Activated CD4-positive, alpha-beta T cell treated with anti-CD3 and anti-CD28 coated beads for 1 hour (primary cell): ENCODE data around the gene HJURP.
"Not testable (repeated sequence)": the region's sequence is repeated elsewhere in the genome, so short reads cannot be mapped to it uniquely, and the experiment has no call there.

Experiments
- DNase-seq: peaks from one replicate; pipeline ENCODE4 v3.0.0-alpha.2; 2020

HJURP gene, protein sequence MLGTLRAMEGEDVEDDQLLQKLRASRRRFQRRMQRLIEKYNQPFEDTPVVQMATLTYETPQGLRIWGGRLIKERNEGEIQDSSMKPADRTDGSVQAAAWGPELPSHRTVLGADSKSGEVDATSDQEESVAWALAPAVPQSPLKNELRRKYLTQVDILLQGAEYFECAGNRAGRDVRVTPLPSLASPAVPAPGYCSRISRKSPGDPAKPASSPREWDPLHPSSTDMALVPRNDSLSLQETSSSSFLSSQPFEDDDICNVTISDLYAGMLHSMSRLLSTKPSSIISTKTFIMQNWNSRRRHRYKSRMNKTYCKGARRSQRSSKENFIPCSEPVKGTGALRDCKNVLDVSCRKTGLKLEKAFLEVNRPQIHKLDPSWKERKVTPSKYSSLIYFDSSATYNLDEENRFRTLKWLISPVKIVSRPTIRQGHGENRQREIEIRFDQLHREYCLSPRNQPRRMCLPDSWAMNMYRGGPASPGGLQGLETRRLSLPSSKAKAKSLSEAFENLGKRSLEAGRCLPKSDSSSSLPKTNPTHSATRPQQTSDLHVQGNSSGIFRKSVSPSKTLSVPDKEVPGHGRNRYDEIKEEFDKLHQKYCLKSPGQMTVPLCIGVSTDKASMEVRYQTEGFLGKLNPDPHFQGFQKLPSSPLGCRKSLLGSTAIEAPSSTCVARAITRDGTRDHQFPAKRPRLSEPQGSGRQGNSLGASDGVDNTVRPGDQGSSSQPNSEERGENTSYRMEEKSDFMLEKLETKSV

DNA sequence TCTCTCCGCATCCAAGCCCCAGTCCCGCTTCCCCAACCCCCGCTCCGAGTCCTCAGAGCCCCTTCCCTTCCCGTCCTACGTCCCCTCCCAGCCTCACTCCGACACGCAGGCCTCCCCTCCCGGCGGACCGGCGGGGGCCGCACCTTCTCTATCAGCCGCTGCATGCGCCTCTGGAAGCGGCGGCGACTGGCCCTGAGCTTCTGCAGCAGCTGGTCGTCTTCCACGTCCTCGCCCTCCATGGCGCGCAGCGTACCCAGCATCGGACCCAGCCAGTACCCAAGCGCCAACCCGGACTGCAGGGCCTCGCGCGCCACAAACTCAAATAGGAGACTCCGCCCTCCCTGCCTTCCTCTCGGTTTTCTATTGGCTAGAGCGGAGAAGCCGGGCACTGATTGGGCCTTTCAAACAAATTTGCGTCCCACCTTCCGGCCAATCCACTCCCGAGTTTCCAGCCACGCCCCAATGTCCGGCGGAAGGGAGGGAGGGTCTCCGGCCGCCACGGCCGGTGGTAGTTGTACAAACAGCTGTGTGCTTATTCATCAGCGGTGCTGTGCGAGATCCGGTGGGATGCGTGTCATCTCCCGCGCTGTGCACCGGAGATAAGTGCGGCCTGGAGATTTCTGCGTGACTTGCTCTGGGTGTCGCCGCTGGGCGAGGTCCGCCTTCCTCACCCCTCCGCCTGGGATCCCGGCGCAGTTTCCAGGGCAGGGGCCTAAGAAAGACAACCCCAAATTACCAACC lies at the start of gene HJURP:
TSS of gene HJURP (minus strand) at position 295 of the 741 bp plus-strand sequence. CDS start at position 260, 35 bp downstream.
- DNase-seq, result peak; percentile 75

DNA sequence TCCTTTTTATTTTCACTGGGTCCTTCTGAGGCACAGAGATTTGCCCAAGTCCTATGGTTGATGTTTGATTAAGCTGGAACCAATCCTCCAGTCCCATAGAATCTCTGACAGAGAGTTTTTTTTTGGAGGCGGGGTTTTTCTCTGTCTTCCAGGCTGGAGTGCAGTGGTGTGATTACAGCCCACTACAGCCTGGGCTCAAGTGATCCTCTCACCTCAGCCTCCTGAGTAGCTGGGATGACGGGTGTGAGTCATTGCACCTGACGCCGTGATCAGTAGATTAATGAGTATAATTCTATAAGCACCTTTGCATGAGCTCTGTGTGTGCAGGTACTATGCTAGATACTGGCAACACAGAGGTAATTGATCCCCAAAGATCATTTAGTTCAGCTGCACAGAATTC lies 47.5 kb upstream of the HJURP start:
- DNase-seq, result no peak

DNA sequence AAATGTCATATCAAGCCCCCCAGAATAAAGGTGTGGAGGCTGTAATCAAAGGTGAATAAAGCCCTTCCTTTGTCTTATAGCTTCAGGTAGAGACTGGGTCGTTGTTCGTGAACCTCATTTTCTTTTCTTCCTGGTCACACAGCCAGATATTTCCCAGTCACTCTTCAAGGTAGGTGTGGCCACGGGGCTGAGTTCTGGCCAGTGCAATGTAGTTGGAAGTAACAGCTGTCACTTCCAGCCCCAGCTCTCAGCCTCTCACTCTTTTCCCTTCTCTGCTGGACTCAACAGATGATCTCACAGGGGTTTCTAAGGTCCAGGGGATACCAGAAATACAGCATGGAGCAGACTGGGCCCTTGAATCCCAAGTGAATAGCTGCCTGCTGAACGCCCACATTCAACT lies 47.0 kb upstream of the HJURP start:
- no peak for DNase-seq

DNA sequence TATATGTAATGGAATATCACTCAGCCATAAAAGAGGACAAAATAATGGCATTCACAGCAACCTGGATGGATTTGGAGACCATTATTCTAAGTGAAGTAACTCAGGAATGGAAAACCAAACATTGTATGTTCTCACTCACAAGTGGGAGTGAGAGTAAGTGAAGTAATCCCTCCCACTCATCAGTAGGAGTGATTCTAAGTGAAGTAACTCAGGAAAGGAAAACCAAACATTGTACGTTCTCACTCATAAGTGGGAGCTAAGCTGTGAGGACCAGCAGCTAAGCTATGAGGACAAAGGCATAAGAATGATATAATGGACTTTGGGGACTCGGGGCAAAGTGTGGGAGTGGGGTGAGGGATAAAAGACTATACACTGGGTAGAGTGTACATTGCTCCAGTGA lies 41.9 kb upstream of the HJURP start:
- not testable (repeated sequence) for DNase-seq

DNA sequence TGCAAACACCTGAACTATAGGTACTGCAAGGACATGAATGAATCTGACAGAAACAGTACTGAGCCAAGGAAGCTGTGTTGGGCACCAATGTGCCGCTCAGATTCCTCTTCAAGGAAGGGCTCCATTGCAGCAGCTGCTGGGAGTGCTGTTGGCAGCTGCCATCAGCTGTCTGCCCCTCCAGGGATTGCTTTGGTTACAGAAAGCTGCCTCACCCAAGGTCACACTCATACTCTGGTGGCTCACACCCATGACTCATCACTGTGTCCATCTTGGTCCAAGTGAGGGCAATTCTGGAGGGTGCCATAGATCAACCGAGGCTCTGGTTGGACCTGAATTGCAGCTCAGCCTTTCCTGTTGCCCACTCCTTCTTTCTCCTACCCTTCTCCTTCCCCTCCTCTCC lies 38.5 kb upstream of the HJURP start:
- DNase-seq, result no peak

DNA sequence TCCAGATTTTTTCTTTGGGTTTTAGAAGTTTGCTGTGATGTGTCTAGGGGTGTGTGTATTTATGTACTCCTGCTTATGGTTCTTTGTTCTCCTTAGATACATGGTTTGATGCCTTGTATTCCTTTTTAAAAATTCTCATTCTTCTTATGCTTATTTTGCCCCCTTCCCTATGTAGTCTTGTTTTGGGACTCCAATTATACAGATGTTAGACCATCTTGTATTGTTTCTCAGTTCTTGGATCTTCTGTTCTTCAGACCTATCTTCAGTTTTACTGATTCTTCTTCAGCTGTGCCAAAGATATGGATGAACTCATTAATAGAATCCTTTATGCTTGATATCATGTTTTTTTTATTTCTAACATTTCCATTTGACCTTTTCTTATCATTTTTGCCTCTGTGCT lies 28.0 kb upstream of the HJURP start:
- no peak for DNase-seq

DNA sequence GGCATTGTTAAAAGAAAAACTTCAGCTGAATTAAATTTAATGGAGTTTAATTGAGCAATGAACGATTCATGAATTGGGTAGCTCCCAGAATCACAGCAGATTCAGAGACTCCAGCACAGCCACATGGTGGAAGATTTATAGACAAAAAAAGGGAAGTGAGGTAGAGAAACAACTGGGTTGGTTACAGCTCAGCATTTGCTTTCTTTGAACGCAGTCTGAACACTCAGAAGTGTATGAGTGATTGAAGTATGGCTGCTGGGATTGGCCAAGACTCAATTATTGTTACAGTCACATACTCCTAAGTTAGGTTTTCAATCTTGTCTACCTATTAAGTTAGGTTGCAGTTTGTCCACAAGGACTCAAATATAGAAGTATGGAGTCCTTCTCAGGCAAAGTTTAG lies 17.8 kb upstream of the HJURP start:
- not testable (repeated sequence) for DNase-seq

DNA sequence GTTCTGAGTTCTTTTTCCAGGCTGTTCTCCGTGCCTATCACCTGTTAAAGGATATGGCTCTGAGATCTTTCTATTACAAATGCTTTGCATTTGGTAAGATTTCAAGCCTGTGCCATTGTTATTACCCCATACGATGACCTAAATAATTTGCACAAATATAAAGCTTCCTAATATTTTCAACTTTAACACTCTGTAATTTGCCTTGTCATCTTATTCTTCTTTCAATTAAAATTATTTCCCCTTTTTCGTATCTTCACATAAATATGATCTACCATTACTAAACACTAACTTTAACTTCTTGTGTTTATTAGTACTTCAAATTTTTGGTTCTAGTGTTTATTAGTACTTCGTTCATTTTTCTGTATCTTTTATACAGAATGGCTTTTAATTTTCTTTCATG lies 17.1 kb upstream of the HJURP start:
- DNase-seq, result no peak

DNA sequence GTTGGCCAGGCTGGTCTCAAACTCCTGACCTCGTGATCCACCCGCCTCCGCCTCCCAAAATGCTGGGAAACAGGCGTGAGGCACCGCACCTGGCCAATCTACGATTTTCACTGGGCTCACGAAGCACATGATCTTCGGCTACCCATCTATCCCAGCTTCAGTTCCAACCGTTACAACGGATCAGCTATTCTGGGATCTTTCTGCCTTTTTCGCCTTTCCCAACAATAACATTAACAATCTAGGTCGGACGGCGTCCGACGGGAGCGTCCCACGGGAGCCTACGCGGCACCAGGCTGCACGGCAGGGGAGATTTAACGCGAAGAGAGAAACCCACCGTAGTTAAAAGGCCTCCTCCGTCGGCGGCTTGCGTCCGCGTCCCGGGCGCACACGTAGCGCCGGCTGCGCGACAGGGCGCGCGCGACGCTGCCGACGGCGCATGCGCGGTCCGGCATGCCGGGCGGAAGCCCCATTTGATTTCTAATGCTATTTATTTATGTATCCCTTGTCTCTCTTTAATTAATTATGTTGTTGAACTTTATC lies 13.7 kb upstream of the HJURP start, which contains the start of gene MSL3B:
TSS of gene MSL3B (minus strand) at position 394 of the 540 bp plus-strand sequence.
- peak; percentile 43 for DNase-seq

DNA sequence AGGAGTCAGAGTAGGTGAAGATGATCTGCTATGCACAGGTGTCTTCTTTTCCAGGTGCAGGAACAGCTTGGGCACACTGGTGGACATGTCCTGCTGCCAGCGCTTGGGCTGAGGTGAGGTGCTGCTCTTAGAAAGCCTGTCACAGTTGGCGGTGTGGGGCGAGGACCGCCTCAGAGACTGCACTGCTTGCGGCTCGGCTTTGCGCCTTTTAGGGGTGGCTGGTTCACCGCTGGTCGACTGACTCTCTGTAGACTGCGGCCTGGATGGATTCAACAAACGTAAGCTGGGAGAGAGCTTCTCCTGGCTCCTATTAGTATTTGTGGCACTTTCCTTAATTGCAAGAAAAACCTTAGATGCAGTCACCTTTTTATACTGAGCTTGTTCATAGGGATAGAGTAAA lies 12.1 kb upstream of the HJURP start:
- DNase-seq, result no peak

DNA sequence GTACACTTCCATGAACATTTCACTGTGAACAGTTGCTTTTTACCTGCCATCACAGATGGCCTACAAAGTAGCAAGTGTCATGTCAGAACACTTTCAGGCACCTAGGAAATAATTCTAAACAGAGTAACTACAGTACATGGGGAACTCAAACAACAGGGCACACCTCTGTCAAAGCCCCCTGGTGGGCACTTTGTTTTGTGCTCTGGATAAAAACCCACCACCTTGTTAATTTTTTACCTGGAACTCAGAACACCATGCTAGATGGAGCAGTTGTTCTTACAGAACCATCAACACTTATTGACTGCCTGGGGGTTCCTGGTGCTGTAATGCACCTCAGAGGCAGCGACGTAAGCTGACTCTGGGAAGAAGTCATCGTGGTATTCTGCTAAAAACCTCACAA lies 11.5 kb upstream of the HJURP start:
- no peak for DNase-seq

DNA sequence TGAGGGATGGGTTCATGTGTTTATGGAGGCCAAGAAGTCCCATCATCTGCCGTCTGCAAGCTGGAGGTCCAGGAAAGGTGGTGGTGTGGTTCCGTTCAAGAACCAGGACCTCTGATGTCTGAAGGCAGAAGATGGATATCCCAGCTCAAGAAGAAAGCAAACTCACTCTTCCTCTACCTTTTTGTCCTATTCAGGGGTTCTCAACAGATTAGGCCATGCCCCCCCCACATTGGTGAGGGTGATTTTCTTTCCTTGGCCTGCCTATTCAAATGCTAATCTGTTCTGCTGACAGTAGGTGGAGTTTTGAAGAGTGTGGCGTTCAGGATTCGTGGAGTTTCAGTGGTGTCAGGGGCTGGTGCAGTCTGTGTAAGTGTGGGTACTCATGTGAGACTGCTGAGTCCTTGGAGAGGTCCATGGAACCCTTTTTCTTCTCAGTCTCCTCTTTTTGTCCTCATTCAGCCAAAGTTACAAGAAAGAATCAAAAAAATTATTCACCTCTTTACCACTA lies 8.0 kb upstream of the HJURP start:
- DNase-seq, result no peak

DNA sequence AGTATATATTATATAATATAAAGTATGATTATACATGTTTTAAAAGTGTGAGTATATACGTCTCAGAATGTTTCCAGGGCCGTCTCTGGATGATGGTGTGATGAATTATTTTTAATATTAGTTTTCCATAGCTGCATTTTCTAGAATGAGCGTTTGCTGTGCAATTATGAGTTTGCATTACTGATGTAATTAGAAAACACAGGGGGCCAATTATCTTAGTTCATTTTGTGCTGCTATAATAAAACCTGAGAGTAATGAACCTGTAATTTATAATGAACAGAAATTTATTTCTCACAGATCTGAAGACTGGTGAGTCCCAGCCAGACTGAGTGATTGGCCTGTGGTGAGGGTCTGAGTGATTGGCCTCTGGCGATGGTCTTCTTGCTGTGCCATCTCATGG lies 4.0 kb upstream of the HJURP start:
- DNase-seq, result no peak

DNA sequence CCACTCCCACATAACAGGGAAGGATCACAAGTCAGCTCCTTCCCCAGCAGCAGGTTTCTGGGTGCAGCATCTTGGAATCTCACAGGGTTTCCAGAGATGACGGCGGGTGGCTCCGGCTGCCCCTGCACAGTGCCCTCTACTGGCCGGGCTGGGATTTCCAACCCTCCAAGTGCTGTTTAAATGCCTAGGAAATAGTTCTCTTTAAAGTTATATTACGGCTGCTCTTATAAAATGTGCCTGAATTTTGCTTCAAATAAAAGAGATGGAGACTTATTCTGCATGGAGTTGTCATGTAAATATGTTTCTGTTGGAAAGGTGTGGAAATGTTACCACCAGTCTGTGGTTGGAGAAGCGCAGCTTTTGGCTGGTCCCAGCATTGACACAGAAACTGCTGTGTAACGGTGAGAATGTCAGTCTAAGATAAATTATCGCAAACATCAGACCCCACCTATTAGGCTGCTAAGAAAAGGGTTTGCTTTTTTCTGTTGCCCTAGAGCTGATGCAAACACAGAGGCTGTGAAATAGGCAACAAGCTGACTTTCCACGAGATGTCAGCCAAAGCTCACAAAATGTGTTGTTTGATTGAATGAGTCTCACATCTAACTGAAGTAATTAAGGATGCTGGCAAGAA lies 3.3 kb upstream of the HJURP start:
- peak; percentile 26 for DNase-seq

DNA sequence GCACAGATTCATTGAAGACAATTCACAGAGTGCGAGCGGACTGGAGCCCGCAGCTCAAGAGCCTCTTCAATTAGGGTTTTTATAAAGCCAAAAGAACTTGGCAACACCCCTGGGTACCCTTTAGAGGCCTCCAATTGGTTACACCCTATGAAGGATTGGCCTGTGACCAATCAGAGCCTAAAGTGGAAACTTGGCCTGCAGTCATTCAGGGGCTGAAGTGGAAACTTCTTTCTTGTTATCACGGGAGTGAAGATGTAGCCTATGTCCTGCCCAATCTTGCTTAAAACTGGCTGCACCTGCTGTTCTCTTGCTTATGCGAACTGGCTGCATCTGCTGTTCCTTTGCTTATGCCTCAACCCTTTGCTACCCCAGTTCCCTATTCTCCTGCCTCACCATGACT lies 1.8 kb upstream of the HJURP start:
- no peak for DNase-seq

DNA sequence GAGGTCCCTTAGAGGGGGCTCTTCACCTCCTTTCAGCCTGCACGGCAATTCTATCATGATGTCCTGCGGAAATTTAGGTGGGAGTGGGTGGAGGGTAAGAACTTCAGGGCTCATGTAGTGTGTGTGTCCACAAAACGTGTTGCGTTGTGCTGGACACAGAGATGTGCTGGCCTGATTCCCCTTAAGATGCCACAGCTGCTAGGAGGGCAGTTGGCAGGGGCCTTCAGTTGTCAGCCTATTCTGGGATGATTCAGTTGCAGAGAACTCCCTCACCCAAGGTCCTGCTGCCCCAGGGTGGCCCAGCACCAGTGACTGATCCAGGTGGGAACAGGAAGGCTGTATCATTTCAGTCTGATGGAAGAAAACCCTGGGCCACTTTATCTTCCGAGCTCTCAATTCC lies 1.0 kb upstream of the HJURP start:
- DNase-seq, result no peak

DNA sequence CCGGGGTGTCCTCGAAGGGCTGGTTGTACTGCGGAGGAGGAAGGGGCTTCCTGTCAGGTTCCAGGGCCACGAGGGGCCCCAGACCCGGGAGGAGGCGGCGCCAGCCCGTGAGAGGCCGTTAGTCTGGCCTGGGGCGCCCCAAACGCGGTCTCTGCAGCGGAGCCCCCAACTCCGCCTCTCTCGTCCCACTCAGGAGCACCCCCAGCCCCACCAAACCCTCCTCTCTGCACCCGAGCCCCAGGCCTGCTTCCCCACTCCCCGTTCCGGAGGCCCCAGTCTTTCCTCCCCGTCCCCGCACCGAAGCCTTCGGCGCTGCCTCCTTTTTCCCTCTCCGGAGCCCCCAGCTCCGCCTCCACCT lies 473 bp downstream of the HJURP start:
- no peak for DNase-seq

DNA sequence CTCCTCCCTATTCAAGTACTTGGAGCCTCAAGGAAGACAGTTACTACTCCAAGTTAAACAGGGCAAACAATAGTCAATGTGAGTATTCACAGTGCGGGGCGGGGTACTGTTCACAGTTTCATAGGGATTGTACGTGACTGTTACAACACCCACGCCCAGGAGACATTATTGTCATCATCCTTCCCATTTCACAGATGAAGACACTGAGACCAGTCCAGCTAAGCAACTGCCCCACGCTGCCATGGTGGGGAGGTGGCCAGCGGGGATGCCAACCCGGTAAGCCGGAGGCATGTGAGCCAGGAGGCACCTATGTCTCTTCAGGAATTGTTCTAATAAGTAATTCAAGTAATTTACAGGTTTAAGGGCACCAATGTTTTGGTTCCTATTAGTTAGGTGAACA lies 982 bp downstream of the HJURP start:
- DNase-seq, result no peak

DNA sequence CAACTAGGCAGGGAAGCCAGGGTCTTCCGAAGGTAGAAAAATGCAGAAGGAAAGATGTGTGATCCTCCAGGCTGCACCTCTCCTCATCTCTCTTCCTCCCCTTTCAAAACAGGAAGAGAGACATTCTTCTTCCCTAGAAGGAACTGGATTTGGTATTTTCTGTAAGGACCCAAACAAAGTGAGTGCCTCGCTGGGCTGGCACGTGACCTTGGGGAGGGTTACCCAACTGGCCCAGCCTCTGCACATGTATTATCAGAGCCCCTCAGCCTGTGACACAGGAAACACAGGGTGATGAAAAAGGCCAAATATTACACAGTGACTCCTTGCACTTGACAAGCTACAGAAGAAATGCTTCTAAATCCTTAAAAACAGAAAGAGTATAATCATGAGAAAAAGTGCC lies 2.3 kb downstream of the HJURP start:
- no peak for DNase-seq

DNA sequence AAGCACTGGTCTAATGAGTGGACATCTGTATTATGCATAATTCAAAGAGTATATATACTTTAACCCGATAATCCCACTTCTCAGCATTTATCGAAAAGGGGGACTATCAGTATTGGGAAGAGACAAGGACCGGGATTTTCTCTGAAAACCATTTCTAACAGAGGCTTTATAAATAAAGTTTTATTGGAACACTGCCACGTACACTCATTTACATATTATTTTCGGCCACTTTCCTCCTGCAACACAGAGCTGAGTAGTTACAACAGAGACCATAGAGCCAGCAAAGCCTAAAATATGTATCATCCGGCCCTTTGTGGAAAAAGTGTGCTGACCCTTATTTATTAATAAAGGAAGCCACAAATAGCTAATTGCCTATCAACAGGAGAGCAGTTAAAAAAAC lies 3.2 kb downstream of the HJURP start:
- no peak for DNase-seq

DNA sequence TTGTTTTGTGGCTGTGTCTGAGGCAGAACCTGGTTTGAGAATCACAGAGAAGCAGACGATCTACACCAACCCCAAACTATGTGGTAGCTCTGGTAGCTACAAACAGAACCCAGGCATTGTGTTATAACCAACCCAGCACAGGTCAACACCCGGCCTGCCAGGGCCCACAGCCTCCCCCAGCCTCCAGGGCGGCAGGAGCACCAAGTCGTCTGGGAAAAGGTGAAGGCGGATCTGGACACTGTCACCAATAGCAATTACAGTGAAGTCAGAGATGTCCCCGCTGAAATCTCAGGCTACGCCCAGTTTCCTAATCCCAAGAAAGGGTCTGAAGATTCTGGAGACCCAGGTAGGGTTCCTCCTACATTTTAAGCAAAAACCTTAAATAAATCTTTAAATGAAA lies 3.6 kb downstream of the HJURP start:
- DNase-seq, result no peak

DNA sequence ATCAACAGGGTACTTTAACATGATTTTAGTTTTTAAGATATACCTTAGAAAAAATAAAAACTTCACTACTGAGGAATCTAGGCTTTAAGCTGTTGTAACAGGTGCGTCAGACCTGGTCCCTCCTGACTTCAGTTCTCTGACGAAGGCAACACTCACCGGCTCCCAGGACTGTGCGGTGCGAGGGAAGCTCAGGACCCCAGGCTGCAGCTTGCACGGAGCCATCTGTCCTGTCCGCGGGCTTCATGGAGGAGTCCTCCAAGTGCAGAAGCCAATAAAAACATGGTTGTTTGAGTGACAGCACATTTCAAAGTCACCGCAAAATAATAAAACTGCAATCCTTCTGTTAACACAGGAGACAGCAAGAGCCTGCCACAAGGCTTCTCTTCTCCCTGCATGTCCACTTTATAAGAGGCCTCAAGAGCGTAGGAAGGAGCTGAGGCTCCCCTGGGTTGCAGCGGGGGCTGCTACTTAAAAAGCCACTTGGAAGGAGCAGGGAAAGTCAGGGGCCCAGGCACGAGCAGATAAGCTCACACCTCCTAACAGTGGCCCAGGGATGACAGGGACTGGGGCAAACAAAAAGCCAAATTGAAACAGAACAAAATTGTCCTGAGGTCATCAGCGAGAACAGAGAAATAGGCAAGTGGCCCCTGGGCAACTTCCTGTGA lies 4.6 kb downstream of the HJURP start:
- DNase-seq, result no peak
